HG03520 (cell line): Measurements from ENCODE around the gene CCR6.
"Not testable (repeated sequence)": the region's sequence is repeated elsewhere in the genome, so short reads cannot be mapped to it uniquely, and the experiment has no call there.

Source experiments
- ATAC-seq: cut with Tn5 transposase; IDR thresholded peaks from one replicate; pipeline ENCODE4 v1.9.1; 2021; ENCODE audit warnings: mild to moderate bottlenecking, moderate library complexity; ENCODE audit not compliant: unreplicated experiment

The CCR6 gene

DNA sequence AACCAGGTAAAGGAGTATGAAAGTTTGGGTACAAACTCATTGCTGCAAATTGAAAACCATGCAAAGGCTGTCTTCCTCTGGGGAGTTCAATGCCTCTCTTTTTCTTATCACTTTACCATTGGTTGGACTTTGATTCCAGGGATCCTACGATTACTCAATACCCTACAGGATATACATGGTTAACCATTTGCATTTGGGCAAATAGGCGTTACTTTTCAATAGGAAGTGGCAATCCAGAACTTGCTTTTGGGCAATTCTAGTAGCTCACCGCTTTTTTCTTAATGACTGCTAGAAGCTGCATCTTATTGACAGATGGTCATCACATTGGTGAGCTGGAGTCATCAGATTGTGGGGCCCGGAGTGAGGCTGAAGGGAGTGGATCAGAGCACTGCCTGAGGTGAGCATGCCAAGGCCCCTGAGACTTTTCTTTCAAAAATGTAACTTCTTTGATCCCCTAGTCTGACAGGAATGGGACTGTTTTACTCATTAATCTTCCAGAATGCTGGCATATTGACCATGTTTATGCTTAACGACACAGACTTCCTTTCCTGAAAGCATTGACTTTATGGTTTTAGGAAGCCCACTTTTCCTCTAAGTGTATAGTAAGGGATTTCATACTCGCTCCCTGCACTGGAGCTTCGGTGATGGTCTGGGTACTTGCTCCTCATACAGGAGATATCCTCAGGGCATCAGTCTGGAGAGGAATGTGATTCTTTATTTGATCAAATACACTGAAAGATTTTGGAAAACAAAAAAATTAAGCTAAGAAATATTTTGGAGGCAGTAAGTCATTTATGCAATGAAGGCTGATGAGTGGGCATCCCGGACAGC is at the start of gene CCR6:
TSS of gene CCR6 (plus strand) at position 270 of the 831 bp plus-strand sequence. CDS start 13,039 bp downstream, outside the sequence.
- no peak for ATAC-seq

DNA sequence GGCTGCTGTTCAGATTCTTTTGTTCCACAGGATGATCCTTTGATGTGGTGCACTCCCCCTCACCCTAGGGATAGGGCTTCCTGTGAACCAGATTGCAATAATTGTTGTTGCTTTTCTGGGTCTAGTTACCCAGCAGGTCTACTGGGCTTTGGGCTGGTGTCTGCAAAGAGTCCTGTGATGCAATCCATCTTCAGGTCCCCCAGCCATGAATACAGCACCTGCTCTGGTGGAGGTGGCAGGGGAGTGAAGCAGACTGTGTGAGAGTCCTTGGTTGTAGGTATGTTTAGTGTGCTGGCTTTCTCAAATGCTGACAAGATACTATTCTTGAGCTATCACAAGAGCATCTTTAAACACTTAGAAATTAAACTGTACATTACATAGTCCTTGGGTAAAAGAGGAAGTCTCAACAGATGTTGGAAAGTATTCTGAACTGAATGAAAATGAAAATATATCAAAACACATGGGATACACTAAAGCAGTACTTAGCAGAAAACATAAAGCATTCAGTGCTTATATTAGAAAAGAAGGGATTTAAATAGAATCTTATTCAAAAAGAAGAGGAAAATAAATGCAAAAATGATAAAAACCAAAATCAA is 49.1 kb upstream of the CCR6 start:
- no peak for ATAC-seq

DNA sequence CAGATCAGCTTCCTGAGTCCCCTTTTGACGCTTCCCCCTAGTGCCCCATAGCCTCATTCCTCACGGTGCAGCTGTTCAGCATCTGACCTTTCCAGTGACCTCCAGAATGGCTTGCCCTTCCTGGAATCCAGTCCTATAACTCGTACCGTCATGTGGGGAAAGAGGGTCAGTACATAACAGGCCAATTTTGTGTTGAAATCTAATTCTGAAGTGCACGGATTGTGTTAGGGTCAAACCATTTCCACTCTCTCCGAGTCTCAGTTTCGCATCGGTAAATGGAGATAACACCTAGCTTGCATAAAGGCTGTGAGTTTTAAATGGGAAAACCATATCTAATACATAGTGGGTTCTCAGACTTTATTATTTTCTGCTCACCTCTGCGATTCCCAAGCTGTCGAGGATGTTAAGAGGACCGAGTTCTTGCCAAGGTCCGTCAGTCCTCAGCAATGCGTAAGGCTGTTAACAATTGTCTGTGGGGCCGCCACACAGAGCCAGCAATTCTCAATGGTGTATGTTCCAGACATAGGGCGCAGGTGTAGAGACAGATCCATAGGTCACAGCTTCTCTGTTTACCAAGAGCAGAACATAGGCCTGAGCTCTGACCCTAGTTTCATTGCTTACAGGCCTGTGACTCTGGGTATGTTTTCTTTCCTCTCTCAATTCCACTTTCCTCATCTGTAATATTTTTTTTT is 45.5 kb upstream of the CCR6 start:
- no peak for ATAC-seq

DNA sequence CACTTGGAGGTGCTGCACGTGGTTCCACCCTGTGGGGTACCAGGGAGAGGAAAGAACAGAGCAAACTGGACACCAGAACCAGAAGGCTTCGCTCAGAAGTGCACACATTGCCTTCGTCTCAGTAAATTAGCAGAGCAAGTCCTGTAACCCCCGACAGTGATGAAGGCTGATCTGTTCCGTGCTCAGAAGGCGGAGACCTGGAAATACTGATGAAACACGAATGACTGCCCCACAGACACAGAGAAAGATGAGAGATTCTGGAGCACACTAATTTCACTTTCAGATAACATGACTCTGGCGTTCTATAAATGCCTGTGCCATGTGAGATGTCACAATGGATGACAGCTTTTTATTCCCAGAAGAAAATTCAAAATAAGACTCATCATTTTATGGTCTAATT is 44.2 kb upstream of the CCR6 start:
- ATAC-seq: no peak

DNA sequence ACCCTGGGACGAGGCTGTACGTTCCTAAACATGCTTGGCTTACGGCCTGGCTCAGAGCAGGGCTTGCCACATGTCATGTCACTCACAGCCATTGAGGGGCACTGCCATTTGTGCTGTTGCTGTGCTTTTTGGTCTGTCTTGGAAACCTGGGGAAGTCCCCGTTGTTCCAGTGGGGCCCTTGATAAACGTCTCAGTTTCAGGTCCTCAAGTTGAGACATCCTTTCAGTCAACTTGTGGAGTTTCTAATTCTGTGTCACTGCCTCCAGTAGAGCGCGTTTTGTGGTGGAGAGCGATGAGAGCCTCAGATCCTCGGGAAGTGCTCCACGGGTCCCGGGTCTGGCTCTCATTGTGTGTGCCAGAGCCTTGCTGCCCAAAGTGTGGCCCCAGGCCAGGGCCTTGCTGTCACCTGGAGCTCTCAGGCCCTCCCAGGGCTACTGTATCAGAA is 43.0 kb upstream of the CCR6 start:
- peak; percentile 99 for ATAC-seq

DNA sequence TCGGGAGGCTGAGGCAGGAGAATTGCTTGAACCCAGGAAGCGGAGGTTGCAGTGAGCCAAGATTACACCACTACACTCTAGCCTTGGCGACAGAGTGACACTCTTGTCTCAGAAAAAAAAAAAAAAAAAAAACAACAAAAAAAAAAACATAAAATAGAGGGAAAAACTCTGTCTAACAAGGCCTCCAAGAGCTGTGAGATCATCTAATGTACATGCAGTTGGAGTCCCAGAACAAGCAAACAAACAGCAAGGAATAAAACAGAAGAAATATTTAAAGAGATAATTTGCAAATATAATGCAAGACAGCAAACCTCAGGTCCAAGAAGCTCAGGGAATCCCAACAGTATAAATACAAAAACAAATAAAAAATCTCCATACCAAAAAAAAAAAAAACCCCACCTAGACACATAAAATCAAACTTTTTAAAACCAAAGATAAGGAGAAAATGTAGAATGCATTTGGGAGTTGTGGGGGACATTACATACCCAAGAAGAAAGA is 35.0 kb upstream of the CCR6 start:
- ATAC-seq: no peak

DNA sequence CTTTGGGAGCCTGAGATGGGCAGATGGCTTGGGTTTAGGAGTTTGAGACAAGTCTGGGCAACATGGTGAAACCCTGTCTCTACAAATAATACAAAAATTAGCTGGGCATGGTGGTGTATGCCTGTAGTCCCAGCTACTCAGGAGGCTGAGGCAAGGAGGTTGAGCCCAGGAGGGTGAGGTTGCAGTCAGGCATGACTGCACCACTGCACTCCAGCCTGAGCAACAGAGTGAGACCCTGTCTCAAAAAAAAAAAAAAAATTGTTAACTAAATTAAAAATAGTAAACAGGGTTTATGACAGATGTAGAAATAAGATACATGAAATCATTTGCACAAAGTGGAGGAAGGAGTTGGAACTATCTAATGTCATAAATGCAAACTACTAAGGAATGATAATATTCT is 34.2 kb upstream of the CCR6 start:
- ATAC-seq: not testable (repeated sequence)

DNA sequence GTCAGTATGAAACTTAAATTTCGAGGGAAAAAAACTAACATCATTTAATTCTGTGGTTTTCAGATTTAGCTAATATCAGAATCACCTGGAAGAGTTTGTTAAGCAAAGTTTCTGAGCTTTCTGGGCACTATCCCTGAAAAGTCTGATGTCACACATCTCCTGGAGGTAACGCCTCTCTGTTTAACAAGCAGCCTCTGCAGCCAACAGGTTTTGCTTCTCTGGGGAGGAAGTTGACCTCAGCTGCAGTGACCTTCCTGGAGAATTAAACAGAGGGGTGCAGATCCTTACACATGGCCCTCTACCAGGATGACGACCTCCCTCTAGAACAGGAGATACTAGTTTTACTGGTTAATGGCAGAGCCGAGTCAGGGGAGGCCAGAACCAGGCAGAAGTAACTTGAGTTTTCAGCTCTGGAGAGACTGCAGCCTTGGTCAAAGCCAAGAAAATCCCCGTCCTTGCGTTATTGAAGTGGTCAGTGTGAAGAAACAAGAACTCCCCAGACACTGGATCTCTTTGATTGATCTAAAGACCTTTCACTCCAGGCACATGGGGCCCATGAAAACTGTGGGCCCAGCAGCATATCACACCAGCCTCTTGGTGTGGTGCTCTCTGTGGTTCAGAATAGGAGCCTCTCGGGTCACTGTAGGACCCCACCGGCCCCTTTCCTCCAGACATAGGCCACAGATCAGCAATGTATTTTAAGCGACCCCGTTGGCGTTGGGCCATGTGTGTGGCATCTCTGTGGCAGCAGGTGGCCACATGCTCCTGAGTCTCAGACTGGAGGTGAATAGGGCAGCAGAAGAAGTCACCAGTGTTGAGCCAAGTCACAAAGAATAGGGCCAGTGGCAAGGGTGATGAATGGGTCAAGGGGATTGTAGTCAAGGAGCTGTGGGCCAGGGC is 33.4 kb upstream of the CCR6 start:
- ATAC-seq: no peak

DNA sequence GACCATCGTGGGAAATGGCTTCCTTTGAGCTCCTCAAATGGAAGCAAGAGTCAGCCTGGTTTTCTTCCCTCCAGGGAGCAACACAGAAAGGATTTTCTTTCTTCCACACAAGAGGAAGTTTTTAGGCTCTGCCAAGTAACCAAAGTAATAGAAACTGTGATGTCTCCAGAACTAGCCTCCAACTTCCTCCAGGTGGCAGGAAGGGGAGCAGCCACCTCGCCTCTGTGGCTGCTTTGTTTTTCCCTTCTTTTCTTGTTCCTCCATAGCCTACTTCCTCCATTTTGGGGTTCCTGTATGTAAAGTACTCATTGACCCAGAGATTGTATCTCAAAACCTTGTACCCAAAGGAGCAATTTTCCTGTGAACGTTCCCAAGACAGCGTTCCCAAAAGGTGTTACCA is 32.7 kb upstream of the CCR6 start:
- no peak for ATAC-seq

DNA sequence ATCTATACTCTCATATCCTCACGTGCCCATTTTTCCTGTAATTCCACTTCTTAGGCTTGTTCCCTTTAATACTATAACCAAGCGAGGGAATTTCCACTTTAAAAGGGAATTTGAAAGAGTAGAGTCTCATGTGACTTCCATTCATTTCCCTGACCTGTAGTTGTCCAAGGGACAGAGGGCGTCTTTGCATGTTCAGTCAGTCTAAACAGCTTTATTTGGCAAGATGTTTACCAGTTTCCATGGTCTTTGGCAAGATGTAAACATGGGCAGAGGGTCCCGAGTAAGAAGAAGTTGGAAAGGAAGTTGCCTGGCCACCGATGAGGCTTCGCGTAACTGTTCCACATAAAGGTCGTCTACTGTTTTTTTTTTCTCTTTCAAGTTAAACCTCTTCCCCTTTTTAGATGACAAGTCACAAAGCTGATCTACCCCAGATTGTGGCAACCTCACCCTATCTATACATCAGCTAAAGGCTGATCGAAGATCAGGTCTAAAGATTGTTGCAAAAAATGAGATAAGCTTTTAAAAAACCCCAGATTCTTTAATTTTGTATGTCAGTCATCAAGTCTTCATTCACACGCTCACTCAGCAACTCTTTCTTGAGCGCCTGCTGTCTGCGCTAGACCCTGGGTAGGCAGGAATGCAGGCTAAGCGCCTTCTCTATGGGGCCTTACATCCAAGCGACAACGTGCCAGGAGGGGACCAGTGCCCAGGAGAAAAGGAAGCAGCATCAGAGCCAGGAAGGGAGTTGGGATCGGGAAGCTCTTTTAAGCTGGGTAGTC is 31.7 kb upstream of the CCR6 start:
- no peak for ATAC-seq

DNA sequence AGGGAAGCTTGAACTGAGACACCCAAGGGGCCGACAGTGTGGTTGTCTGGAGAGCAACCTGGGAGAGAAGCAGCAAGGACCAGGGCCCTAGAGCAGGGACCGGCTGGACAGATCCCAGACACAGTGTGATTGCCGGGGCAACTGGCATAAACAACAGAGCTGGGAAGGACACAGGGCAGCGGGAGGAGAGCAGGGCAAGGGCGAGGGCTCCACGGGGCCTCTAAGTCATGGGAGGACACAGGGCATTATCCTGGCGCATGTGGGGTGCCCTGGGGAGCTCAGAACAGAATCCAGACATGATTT is 31.1 kb upstream of the CCR6 start:
- ATAC-seq: no peak

DNA sequence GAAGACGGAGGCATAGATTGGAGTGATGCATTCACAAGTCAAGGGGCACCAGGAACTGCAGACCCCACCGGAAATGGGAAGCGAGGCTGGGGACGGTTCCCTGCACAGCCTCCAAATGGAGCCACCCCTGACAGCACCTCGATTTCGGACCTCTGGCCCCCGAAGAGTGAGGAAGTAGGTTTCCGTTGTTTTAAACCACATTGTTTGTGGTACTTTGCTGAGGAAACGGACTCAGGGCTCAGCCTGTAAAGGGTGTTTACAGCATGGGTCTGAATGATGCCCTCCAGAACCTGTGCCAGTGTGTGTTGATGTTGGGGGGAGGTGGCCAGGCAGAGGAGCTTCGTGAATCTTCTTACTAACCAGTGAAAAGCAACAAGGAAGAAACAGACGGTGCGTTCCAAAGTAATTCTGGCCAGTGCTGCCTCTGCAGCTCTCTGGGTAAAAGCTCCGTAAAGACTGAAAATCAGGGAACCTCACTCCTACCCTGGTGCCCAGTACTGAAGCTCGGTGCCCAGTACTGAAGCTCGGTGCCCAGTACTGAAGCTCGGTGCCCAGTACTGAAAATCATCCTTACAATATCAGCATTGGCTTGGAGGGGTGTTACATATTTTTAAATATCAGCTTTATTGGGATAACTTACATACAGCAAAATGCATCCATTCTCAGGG is 30.1 kb upstream of the CCR6 start:
- no peak for ATAC-seq

DNA sequence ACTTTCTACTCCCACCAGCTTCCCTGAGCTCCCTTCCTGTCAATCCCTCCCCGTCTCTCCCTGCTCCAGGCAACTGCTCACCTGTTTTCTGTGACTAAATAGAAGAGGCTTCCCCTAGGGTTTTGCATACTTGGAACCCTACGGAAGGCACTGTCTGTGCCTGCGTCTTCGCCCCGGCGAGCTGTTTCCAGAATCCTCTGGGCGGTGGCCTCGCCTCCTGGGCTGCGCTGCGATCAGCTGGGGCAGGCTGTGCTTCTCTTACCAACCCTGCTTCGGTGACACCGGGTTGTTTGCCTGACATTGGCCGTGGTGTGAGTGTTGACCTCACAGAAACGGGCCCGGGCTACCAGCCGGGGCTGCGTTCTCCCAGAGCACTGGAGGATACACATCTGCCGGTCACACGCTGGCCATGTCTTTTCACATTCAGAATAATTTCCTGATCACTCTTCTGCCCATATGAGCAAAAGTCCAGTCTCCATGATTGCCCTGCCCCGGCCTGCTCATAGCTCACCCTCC is 29.4 kb upstream of the CCR6 start:
- ATAC-seq: no peak

DNA sequence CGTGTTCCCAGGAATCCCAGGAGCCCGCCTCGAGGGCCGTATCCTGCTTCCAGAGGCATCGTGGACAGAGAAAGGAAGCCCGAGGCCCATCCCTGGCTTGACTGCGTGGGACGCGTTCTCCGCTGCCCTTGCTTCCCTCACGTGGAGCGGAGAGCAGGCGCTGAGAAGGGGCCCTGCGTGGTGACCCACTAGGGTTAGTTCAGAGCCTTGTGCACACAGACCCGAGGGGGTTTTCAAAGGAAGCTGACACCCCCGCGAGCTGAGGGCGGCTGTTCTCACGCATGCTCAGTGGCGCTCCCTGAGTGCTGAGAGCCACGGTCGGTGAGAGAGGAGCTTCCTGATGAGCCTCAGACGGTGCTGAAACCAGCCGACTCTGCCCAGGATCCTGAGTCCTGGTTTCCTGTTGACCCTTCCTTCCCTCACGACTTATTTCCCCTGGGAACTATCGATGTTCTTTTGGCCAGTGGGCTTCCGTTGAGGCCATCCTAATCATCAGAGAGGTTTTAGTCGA is 28.9 kb upstream of the CCR6 start:
- ATAC-seq: peak; percentile 35

DNA sequence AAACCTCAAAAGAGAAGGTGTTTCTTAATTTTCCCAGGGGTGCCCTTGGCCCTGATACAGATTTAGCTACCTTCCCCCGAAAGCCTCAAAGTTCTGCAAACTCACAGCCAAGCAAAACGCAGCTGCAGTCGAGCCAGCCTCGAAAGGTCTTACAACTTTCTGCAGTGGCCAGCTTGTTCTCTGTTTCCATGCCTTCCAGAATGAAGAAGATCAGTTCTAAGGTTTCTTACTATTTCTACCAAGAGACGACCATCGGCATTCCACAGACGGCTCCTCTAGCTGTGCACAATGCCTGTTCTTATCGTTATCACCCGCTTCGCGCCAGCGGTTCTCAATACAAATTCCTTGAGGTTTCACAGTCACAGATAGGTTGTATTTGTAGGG is 28.5 kb upstream of the CCR6 start:
- ATAC-seq: peak; percentile 6

DNA sequence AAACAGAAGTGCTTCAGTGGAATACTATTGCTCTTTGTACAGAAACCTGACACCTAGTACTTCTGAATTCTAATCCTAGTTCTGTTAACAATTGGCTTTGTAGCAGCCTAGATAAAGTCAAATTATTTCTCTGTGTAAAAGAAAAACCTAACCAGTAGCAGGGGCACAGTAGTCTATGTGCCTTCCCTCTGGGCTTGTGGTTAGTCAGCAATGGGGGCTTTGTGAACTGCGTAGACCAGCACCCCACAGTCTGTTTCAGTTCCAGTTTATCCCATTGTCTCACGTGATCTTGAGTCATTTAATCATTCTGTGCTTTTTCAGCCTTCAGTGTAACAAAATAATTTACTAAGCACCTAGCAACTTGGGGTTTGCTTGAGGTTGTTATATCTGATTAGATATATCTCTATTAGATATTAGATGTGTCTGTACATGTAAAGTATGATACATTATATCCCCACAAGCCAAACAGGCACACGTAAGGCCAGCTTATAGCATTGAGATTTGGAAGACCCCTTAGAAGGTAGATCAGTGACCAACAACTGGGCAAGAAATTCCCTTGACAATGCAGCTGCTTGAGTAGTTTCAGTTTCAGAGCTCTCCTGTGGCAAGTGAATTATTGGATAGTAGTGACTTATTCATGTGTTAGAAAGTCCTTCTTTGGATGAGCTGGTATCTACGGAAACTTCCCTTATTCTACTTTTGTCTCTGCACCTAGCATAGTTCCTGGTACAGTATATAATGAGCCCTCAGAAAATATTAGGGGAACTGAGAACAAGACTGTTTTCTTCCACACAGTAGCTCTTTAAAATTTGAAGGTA is 27.9 kb upstream of the CCR6 start:
- peak; percentile 50 for ATAC-seq

DNA sequence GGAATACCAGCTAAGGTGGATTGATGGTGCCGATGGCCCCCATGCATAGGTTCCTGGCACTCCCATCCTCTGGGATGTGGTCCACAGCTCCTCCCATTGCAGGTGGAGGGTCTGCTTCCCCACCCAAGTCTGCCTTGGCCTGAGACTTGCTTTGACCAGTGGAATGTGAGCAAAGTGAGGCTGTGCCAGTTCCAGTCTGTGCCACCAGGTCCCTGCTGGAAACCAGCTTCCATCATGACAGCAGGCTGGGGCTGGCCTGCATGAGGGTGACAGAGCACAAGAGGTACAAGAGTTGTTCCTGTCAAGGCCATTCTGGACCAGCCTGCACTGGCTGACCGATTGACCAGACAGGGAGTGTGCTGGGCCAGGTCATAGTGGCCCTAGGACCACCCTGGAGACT is 27.0 kb upstream of the CCR6 start:
- ATAC-seq: no peak

DNA sequence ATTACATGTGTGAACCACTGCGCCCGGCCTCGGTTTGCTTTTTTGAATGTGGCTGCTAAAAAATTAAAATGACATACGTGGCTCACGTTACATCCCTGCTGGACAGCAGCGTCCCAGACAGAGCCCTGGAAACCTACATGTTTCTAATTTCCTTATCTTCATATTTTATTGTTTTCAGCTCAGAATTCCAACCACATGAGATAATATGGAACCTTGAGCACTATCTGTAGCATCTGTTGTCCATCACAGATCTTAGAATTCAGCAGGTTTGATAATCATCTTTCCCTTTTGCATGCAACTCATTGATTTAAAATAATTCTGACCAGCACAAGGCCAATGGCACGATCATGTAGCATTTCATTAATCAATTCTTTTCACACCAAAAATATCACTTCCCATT is 25.9 kb upstream of the CCR6 start:
- ATAC-seq: no peak
